Ovary (tissue), 9 donors: Measurements from ENCODE around the gene RNGTT. TPM values are rescaled to one million over a fixed set of nuclear protein-coding genes. Genes with fewer than 3 reads are reported as not detected.

Source experiments
- DNase-seq, 5 donors: peaks; one replicate each; pipeline ENCODE4 v3.0.0-alpha.2; 2019 to 2020
- H3K27ac ChIP-seq, 2 donors: fragments of 200-600 bp; one replicate each; pipeline versions ENCODE4 v1.5.1 to v1.8.0; 2019 to 2022
- H3K27me3 ChIP-seq: fragments of 200-600 bp; one replicate; pipeline ENCODE4 v1.8.0; 2022
- H3K36me3 ChIP-seq: fragments of 200-600 bp; sonication (generic); one replicate; pipeline ENCODE4 v1.5.1; 2019
- H3K4me1 ChIP-seq: one replicate; pipeline ENCODE4 v1.8.1; 2013; ENCODE audit warnings: mild to moderate bottlenecking, moderate library complexity; ENCODE audit not compliant: insufficient read depth
- H3K4me3 ChIP-seq: fragments of 200-600 bp; sonication (generic); one replicate; pipeline ENCODE4 v1.5.1; 2017
- H3K9me3 ChIP-seq, 2 donors: fragments of 200-600 bp in 1 of 2; sonication (generic) in 1 of 2; one replicate each; pipeline versions ENCODE4 v1.5.1 to v1.8.1; 2013 to 2019; ENCODE audit warnings: mild to moderate bottlenecking in 1 of 2, moderate library complexity in 1 of 2
- EP300 ChIP-seq: sonication (generic); formaldehyde crosslinking; IDR thresholded peaks from one replicate; pipeline ENCODE4 v1.6.1; 2017; ENCODE audit warnings: antibody characterized with exemption
- POLR2A ChIP-seq: fragments of 450-650 bp; IDR thresholded peaks from one replicate; pipeline ENCODE4 v1.6.1; 2017; ENCODE audit warnings: antibody characterized with exemption, mild to moderate bottlenecking, moderate library complexity
- WGBS, 3 donors: extraction: QIAGEN DNeasy Blood & Tissue Kit in 1 of 3; methylation state at CpG; one replicate each; pipeline versions ENCODE4 v1.1.5 to v1.1.7; 2013 to 2017; 5-methylcytosine and 5-hydroxymethylcytosine counted together
- intact Hi-C, 4 donors: fragments of 100-400 bp; cut with DNase I; formaldehyde crosslinking; loops; one replicate each; pipeline versions ENCODE4 v1.11.0 to v1.15.1; 2022 to 2023
- polyA plus RNA-seq, 2 donors: library from polyadenylated mRNA; stranded (reverse); fragments of 200-250 nt in 1 of 2; fragments of 350-450 nt in 1 of 2; fragmentation: Illumina TruSeq in 1 of 2; extraction: RNeasy Lipid Tissue Mini Kit (QIAGEN cat#74804) in 1 of 2; gene quantifications; one replicate each; pipeline ENCODE4 v1.2.3, GENCODE V29; 2013 to 2014
- total RNA-seq, 7 donors: library from RNA; depleted of rRNA in 2 of 7; stranded (reverse); fragments of >200 nt in 2 of 7; fragmentation: NEBNext Ultra II Directional in 3 of 7; extraction: Animal tissue kit (Norgen Biotek cat#: 25700) in 3 of 7; gene quantifications; one replicate each; pipeline versions ENCODE4 v1.1.0 to v1.2.4, GENCODE V29; 2016 to 2023
- TF ChIP-seq, protein P1 (sequence below), 3 donors: fragments of 450-650 bp in 2 of 3; fragments of 200-600 bp in 1 of 3; IDR thresholded peaks; one replicate each; pipeline versions ENCODE4 v1.5.1 to v1.8.0; 2016 to 2022; ENCODE audit warnings: antibody characterized with exemption in 3 of 3, mild to moderate bottlenecking in 1 of 3
- donor health status: DM: no; HTN: no; CAD: no; lungs with moderate emphysema.
- donor health status: DM: no; HTN: no; CAD: no.
- donor health status: Bipolar disorder and iron deficiency.
- donor health status: DM: yes; HTN: yes; CAD: no.
- donor health status: DM: no; HTN: no; CAD: no.
- donor health status: DM: yes; HTN: yes; CAD: no.

The RNGTT gene
- total and polyA plus RNA-seq, 9 donors, result 3.9 to 17.9 (median 10.5) TPM

- no peak overlapping the region for H3K27ac ChIP-seq
- 100% methylated on average over 1 of the region's 1 CpG for WGBS, 3 donors
- H3K9me3 ChIP-seq, result no peaks in the 10 kb centered on the region
- DNase-seq, result no peak
- no peaks in the 10 kb centered on the region for H3K27me3 ChIP-seq
- H3K4me3 ChIP-seq, result no peak overlapping the region
- no peaks in the 10 kb centered on the region for H3K36me3 ChIP-seq
- H3K4me1 ChIP-seq, result no peaks in the 10 kb centered on the region
- TF ChIP-seq, protein P1, sequence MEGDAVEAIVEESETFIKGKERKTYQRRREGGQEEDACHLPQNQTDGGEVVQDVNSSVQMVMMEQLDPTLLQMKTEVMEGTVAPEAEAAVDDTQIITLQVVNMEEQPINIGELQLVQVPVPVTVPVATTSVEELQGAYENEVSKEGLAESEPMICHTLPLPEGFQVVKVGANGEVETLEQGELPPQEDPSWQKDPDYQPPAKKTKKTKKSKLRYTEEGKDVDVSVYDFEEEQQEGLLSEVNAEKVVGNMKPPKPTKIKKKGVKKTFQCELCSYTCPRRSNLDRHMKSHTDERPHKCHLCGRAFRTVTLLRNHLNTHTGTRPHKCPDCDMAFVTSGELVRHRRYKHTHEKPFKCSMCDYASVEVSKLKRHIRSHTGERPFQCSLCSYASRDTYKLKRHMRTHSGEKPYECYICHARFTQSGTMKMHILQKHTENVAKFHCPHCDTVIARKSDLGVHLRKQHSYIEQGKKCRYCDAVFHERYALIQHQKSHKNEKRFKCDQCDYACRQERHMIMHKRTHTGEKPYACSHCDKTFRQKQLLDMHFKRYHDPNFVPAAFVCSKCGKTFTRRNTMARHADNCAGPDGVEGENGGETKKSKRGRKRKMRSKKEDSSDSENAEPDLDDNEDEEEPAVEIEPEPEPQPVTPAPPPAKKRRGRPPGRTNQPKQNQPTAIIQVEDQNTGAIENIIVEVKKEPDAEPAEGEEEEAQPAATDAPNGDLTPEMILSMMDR (IDR thresholded peaks at IDR 0.05), result no peak
- TF ChIP-seq POLR2A (no peak), EP300 (no peak)
- intact Hi-C loops, result no loop called here
Observed at GRCh38 chr6:88709819-88710246, 253.6 kb downstream of the RNGTT start.

GRCh38 chr6:88708197-88708744, 255.1 kb downstream of the RNGTT start:
- intact Hi-C loops, result no loop called here
- H3K36me3 ChIP-seq, result no peaks in the 10 kb centered on the region
- H3K4me1 ChIP-seq, result no peaks in the 10 kb centered on the region
- no peak overlapping the region for H3K27ac ChIP-seq
- H3K9me3 ChIP-seq, result no peaks in the 10 kb centered on the region
- TF ChIP-seq, protein P1 (IDR thresholded peaks at IDR 0.05), result no peak
- TF ChIP-seq EP300, result no peak
- no peak for TF ChIP-seq POLR2A
- DNase-seq, result no peak
- no peaks in the 10 kb centered on the region for H3K27me3 ChIP-seq
- H3K4me3 ChIP-seq, result no peak overlapping the region
- WGBS, 3 donors, result 94 to 97% (median 96%) methylated on average over 3 of the region's 3 CpGs

DNA sequence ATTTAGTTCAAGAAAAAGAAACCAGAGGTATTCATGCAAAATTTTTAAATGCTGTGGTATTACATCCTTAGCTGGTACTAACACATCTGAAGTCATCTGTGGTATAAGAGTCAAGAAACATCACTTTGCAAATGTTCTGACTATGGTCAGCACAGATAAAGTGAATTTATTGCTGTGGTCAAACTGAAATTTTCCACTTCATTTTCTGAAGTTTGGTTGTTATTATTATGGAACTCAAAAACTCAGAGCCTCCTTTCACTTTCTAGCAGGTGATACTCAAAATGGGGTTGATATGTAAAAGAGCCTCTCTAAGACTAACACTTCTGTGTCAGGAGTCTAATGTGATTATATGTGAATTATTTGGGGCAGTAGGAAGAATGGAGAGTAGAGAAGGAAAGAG, 257.8 kb downstream of the RNGTT start:
- Histone ChIP-seq H3K4me3 (no peak overlapping the region), H3K36me3 (no peaks in the 10 kb centered on the region)
- intact Hi-C loops, result no loop called here

GRCh38 chr6:88704980-88705379, 258.4 kb downstream of the RNGTT start:
- no peak for DNase-seq
- Histone ChIP-seq H3K4me1 (no peaks in the 10 kb centered on the region), H3K27me3 (no peaks in the 10 kb centered on the region), H3K4me3 (no peak overlapping the region), H3K36me3 (no peaks in the 10 kb centered on the region), H3K9me3 (no peaks in the 10 kb centered on the region), H3K27ac (no peak overlapping the region)
- intact Hi-C loops, result no loop called here
- TF ChIP-seq, protein P1 (IDR thresholded peaks at IDR 0.05), result no peak
- TF ChIP-seq POLR2A (no peak), EP300 (no peak)
- WGBS, 3 donors, result 53 to 59% (median 55%) methylated on average over 1 of the region's 1 CpG

More for the DNA sequence above, 257.8 kb downstream of the RNGTT start:
- H3K27ac ChIP-seq, result no peak overlapping the region
- no peak for DNase-seq
- TF ChIP-seq POLR2A (no peak), EP300 (no peak)
- TF ChIP-seq, protein P1 (IDR thresholded peaks at IDR 0.05), result no peak
- H3K27me3 ChIP-seq, result no peaks in the 10 kb centered on the region
- no peaks in the 10 kb centered on the region for H3K9me3 ChIP-seq
- H3K4me1 ChIP-seq, result no peaks in the 10 kb centered on the region
